ENCODE results near the gene PLSCR3.

DNA sequence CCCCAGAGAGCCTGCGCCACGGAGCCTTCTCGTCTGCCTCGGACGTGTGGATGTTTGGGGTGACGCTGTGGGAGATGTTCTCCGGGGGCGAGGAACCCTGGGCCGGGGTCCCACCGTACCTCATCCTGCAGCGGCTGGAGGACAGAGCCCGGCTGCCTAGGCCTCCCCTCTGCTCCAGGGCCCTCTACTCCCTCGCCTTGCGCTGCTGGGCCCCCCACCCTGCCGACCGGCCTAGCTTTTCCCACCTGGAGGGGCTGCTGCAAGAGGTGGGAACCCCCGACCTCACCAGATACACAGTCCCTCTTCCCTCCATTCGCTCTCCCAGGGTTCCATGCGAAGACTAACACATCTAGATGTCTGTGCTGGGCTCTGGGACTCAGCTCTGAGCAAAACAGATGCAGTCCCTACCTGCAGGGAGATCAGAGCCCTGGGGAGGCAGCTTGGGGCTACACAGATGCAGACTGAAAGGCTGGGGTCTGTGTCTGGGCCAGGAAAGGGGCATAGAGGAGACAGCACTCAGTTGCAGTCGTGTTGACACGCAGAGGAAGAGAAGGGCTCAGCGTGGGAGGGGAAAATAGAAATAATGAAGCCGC, 9.7 kb downstream of the PLSCR3 start:
- TF ChIP-seq, protein P1, sequence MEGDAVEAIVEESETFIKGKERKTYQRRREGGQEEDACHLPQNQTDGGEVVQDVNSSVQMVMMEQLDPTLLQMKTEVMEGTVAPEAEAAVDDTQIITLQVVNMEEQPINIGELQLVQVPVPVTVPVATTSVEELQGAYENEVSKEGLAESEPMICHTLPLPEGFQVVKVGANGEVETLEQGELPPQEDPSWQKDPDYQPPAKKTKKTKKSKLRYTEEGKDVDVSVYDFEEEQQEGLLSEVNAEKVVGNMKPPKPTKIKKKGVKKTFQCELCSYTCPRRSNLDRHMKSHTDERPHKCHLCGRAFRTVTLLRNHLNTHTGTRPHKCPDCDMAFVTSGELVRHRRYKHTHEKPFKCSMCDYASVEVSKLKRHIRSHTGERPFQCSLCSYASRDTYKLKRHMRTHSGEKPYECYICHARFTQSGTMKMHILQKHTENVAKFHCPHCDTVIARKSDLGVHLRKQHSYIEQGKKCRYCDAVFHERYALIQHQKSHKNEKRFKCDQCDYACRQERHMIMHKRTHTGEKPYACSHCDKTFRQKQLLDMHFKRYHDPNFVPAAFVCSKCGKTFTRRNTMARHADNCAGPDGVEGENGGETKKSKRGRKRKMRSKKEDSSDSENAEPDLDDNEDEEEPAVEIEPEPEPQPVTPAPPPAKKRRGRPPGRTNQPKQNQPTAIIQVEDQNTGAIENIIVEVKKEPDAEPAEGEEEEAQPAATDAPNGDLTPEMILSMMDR (conservative IDR thresholded peaks at IDR 0.05; ENCODE audit: low read depth in 2 of 2), result no peak
- TF ChIP-seq EZH2phosphoT487 (IDR thresholded peaks at IDR 0.05; ENCODE audit: unreplicated experiment) (no peak), POLR2AphosphoS5 (IDR thresholded peaks at IDR 0.05; ENCODE audit: low read depth) (no peak; the same call in 1 of the 2 replicates), EZH2 (IDR thresholded peaks at IDR 0.05; ENCODE audit: low read depth, unreplicated experiment) (no peak), JUNB (IDR thresholded peaks at IDR 0.05; ENCODE audit: unreplicated experiment) (no peak), CREB1 (CRISPR knock-in tag; IDR thresholded peaks at IDR 0.05; ENCODE audit: low read depth) (no peak)

Measured in GM23338 (cell line).